IMR-90 (cell line): ENCODE data around the gene EXD1. TPM values are rescaled to one million over a fixed set of nuclear protein-coding genes. Genes with fewer than 3 reads are reported as not detected.
A peak's percentile ranks its signal among the peaks of the same experiment; 100 is the strongest.

Experiments
- ATAC-seq: fragments of 200-7000 bp; cut with Tn5 transposase; 2 replicates; pipeline ENCODE4 v1.9.1; 2020; ENCODE audit warnings: low read depth, mild to moderate bottlenecking, moderate library complexity
- BruUV-seq: library from RNA; stranded (reverse); fragments of 400-500 nt; replicated peaks from 2 replicates; lab custom pipeline; 2021; lab: Mats Ljungman, UMichigan
- CTCF ChIA-PET: fragments of 300-600 bp; formaldehyde crosslinking; extraction: SDS; loops from one replicate; lab custom pipeline; 2021; ENCODE audit warnings: antibody characterized with exemption; lab: Yijun Ruan, JAX
- POLR2A ChIA-PET: fragments of 300-600 bp; sonication (Branson Sonifier 250); formaldehyde crosslinking; loops from one replicate; lab custom pipeline; 2022; ENCODE audit warnings: antibody characterized with exemption; ENCODE audit not compliant: unreplicated experiment; lab: Charles Lee
- DNase-seq: peaks from one replicate; pipeline ENCODE4 v3.0.0; 2013
- H2AFZ ChIP-seq: replicated peaks from 2 replicates; pipeline ENCODE3; 2013; ENCODE audit warnings: low read length, mild to moderate bottlenecking; ENCODE audit not compliant: poor library complexity
- H2AK5ac ChIP-seq: 2 replicates; pipeline ENCODE4 v1.6.1; 2013; ENCODE audit warnings: low read depth, low read length, inconsistent platforms
- H2AK9ac ChIP-seq: replicated peaks from 2 replicates; pipeline ENCODE3; 2013; ENCODE audit warnings: mild to moderate bottlenecking, low read depth, low read length, moderate library complexity; ENCODE audit not compliant: poor library complexity
- H2BK120ac ChIP-seq: 2 replicates; pipeline ENCODE4 v1.6.1; 2013; ENCODE audit warnings: low read depth, low read length, inconsistent platforms
- H2BK15ac ChIP-seq: 3 replicates; pipeline ENCODE4 v1.6.1; 2013; ENCODE audit warnings: low read depth, low read length, inconsistent platforms
- H2BK20ac ChIP-seq: 2 replicates; pipeline ENCODE4 v1.6.1; 2013; ENCODE audit warnings: low read depth, mild to moderate bottlenecking, inconsistent platforms, low read length, moderate library complexity
- H2BK5ac ChIP-seq: 2 replicates; pipeline ENCODE4 v1.6.1; 2013; ENCODE audit warnings: mild to moderate bottlenecking, low read depth, low read length, inconsistent platforms; ENCODE audit not compliant: poor library complexity, severe bottlenecking
- H3K14ac ChIP-seq: replicated peaks from 2 replicates; pipeline ENCODE4 v1.6.1; 2013; ENCODE audit warnings: low read depth, low read length, inconsistent platforms
- H3K18ac ChIP-seq: 2 replicates; pipeline ENCODE4 v1.6.1; 2013; ENCODE audit warnings: low read depth, low read length, control low read depth
- H3K23ac ChIP-seq: 2 replicates; pipeline ENCODE4 v1.6.1; 2013; ENCODE audit warnings: low read depth, low read length, inconsistent platforms
- H3K27ac ChIP-seq: 2 replicates; pipeline ENCODE4 v1.5.1; 2013; ENCODE audit warnings: mild to moderate bottlenecking, control low read depth, low read length; ENCODE audit not compliant: insufficient read depth
- H3K27me3 ChIP-seq: 2 replicates; pipeline ENCODE4 v1.6.1; 2013; ENCODE audit warnings: low read length; ENCODE audit not compliant: control insufficient read depth, insufficient read depth
- H3K36me3 ChIP-seq: 2 replicates; pipeline ENCODE4 v1.6.1; 2013; ENCODE audit warnings: low read length, mixed read lengths; ENCODE audit not compliant: control insufficient read depth, insufficient read depth
- H3K4ac ChIP-seq: 2 replicates; pipeline ENCODE4 v1.6.1; 2013; ENCODE audit warnings: low read depth, low read length, inconsistent platforms
- H3K4me1 ChIP-seq: 2 replicates; pipeline ENCODE4 v1.6.1; 2013; ENCODE audit warnings: low read length, mixed read lengths; ENCODE audit not compliant: control insufficient read depth, insufficient read depth
- H3K4me2 ChIP-seq: 2 replicates; pipeline ENCODE4 v1.6.1; 2013; ENCODE audit warnings: low read depth, mild to moderate bottlenecking, control low read depth, low read length, moderate library complexity
- H3K4me3 ChIP-seq: 2 replicates; pipeline ENCODE4 v1.5.1; 2013; ENCODE audit warnings: low read depth, mild to moderate bottlenecking, control low read depth, low read length, moderate library complexity; ENCODE audit not compliant: insufficient read depth
- H3K56ac ChIP-seq: 2 replicates; pipeline ENCODE4 v1.6.1; 2013; ENCODE audit warnings: low read length, inconsistent platforms; ENCODE audit not compliant: insufficient read depth; ENCODE audit errors: extremely low read depth
- H3K79me1 ChIP-seq, 2 experiments: 2 replicates each; pipeline ENCODE4 v1.6.1; 2013; ENCODE audit warnings: low read length in 2 of 2, inconsistent platforms in 1 of 2, low read depth in 1 of 2
- H3K9ac ChIP-seq: 2 replicates; pipeline ENCODE4 v1.6.1; 2013; ENCODE audit warnings: low read depth, low read length, control low read depth
- H3K9me1 ChIP-seq: 2 replicates; pipeline ENCODE4 v1.6.1; 2013; ENCODE audit warnings: low read length, inconsistent platforms; ENCODE audit not compliant: insufficient read depth
- H3K9me3 ChIP-seq: 2 replicates; pipeline ENCODE4 v1.6.1; 2013; ENCODE audit warnings: low read length; ENCODE audit not compliant: control insufficient read depth, insufficient read depth
- H4K20me1 ChIP-seq: 2 replicates; pipeline ENCODE4 v1.6.1; 2013; ENCODE audit warnings: low read length, inconsistent platforms; ENCODE audit not compliant: insufficient read depth
- H4K5ac ChIP-seq: 2 replicates; pipeline ENCODE4 v1.6.1; 2013; ENCODE audit warnings: mild to moderate bottlenecking, low read depth, low read length, control low read depth
- H4K8ac ChIP-seq, 2 experiments: 2 replicates each; pipeline ENCODE4 v1.6.1; 2013; ENCODE audit warnings: low read depth in 2 of 2, low read length in 2 of 2, control low read depth in 1 of 2, inconsistent platforms in 1 of 2
- H4K91ac ChIP-seq: 2 replicates; pipeline ENCODE4 v1.6.1; 2013; ENCODE audit warnings: low read depth, low read length, inconsistent platforms; ENCODE audit not compliant: insufficient read depth
- CEBPB ChIP-seq: IDR thresholded peaks from 2 replicates; pipeline ENCODE4 v1.6.1; 2012; ENCODE audit warnings: low read depth, low read length, improper control_type of control experiment
- CHD1 ChIP-seq: IDR thresholded peaks from 2 replicates; pipeline ENCODE4 v1.6.1; 2012; ENCODE audit warnings: low read depth, low read length, improper control_type of control experiment
- POLR2A ChIP-seq: IDR thresholded peaks from 2 replicates; pipeline ENCODE4 v1.6.1; 2012; ENCODE audit warnings: mild to moderate bottlenecking, low read depth, low read length
- RAD21 ChIP-seq: IDR thresholded peaks from 2 replicates; pipeline ENCODE4 v1.6.1; 2012; ENCODE audit warnings: low read length, improper control_type of control experiment
- WGBS, 2 experiments: methylation state at CpG; one replicate each; pipeline versions ENCODE4 v1.1.5 to v1.1.7; 2013; ENCODE audit warnings: missing lambda C conversion rate in 2 of 2; ENCODE audit not compliant: insufficient read length in 1 of 2; ENCODE audit errors: extremely low coverage in 2 of 2; 5-methylcytosine and 5-hydroxymethylcytosine counted together
- dilution Hi-C: fragments of 300-500 bp; cut with HindIII; formaldehyde crosslinking; loops from one replicate; pipeline ENCODE4 v1.14.3; 2018; ENCODE audit warnings: low sequenced_read_pairs; ENCODE audit not compliant: unreplicated experiment
- in situ Hi-C: fragments of 300-500 bp; cut with MboI; formaldehyde crosslinking; loops from 3 replicates; pipeline ENCODE4 v1.14.3; 2019; ENCODE audit warnings: low sequenced_read_pairs, inconsistent platforms, mixed read lengths
- intact Hi-C: fragments of 100-400 bp; cut with micrococcal nuclease; formaldehyde crosslinking; loops from 2 replicates; pipeline ENCODE4 v1.10.0; 2022
- polyA plus RNA-seq, 3 experiments: library from polyadenylated mRNA; depleted of rRNA; stranded (reverse); fragments of >200 nt; gene quantifications; 2 replicates each; pipeline ENCODE4 v1.2.3, GENCODE V29; 2012; ENCODE audit warnings: low replicate concordance in 1 of 3
- total RNA-seq: library from RNA; depleted of rRNA; stranded (reverse); fragments of >200 nt; gene quantifications from 2 replicates; pipeline ENCODE4 v1.2.3, GENCODE V29; 2012

The EXD1 gene
- total and polyA plus RNA-seq, 2 of the 4 experiments (the other 2 are of a cell fraction), result not detected

DNA sequence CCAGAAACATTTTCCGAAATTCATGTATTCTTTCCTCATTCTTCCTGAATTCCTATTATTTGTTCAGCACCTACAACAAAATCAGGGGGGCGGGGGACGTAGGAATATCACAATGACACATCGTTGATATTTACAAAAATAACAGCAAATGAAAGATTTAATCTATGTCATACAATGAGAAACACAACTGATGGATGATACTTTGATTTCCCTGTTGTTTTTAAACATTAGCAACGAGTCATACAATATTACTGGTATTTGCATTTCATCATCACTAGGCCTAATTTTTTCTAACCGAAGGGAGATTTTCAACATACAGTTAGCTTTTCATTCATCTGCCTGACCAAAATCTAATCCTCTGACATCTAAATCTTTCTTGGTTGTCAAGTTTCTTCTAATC is 69.2 kb downstream of the EXD1 start:
- intact Hi-C loops (no loop called here), dilution Hi-C loops (no loop called here), in situ Hi-C loops (no loop called here)
- Histone ChIP-seq H2BK20ac (no peak overlapping the region), H3K27ac (no peak overlapping the region), H3K4me1 (peaks cover 3% of the 10 kb centered on the region), H3K14ac (no peak overlapping the region), H4K8ac (peak overlapping the region in 1 of 2 experiments; percentile 72; a peak in 2 of 4 replicates), H4K91ac (no peak overlapping the region), H2BK120ac (no peak overlapping the region), H3K23ac (no peak overlapping the region), H3K9ac (no peak overlapping the region), H3K27me3 (no peaks in the 10 kb centered on the region), H3K4me3 (no peak overlapping the region), H2AK9ac (no peak overlapping the region), H3K36me3 (no peaks in the 10 kb centered on the region), H4K5ac (no peak overlapping the region), H3K79me1 (no peaks in the 10 kb centered on the region), H2AK5ac (no peak overlapping the region), H3K4ac (no peak overlapping the region), H3K9me1 (peaks cover 10% of the 10 kb centered on the region; the same call in 1 of the 2 replicates), H3K4me2 (0 out of 2 replicates have a peak overlapping the region, but pooled peaks have one; percentile 11), H2BK5ac (peak overlapping the region; percentile 87), H4K20me1 (no peaks in the 10 kb centered on the region), H3K9me3 (no peaks in the 10 kb centered on the region), H3K56ac (no peak overlapping the region), H2BK15ac (no peak overlapping the region), H3K18ac (no peak overlapping the region), H2AFZ (no peak overlapping the region)
- ChIA-PET POLR2A (no interaction called here), CTCF (no interaction called here)
- no CpG with 5 or more reads among the region's 6 CpGs for WGBS, 2 experiments
- BruUV-seq, result no TSS peak
- ATAC-seq (peak; percentile 62), DNase-seq (peak; percentile 36)
- no peak for TF ChIP-seq CHD1
- no peak for TF ChIP-seq RAD21
- no peak for TF ChIP-seq POLR2A
- peak; percentile 79 for TF ChIP-seq CEBPB
